SK-N-MC (cell line): ENCODE results near the gene ATXN1.
A peak's percentile ranks its signal among the peaks of the same experiment; 100 is the strongest.

Experiments
- DNase-seq: peaks from one replicate; pipeline ENCODE4 v3.0.0-alpha.2; 2011; ENCODE audit warnings: low read depth, low spot score
- H3K27ac ChIP-seq: fragments of 200-600 bp; sonication (generic); 2 replicates; pipeline ENCODE4 v1.5.1; 2016; ENCODE audit warnings: mixed run types
- H3K36me3 ChIP-seq: fragments of 200-600 bp; sonication (generic); 2 replicates; pipeline ENCODE4 v1.6.1; 2017; ENCODE audit warnings: antibody characterized with exemption, low read length, mixed read lengths; ENCODE audit not compliant: insufficient read depth
- H3K4me3 ChIP-seq: fragments of 200-600 bp; sonication (generic); 2 replicates; pipeline ENCODE4 v1.5.1; 2016
- H3K9ac ChIP-seq: fragments of 200-600 bp; sonication (generic); 2 replicates; pipeline ENCODE4 v1.8.0; 2017; ENCODE audit warnings: mixed run types, mixed read lengths; ENCODE audit not compliant: insufficient read length
- H3K9me3 ChIP-seq: fragments of 200-600 bp; sonication (generic); 2 replicates; pipeline ENCODE4 v1.6.1; 2017; ENCODE audit warnings: low read depth, mild to moderate bottlenecking, antibody characterized with exemption, low read length, moderate library complexity, mixed read lengths
- EZH2 ChIP-seq: fragments of 200-600 bp; sonication (generic); IDR thresholded peaks from one replicate; pipeline ENCODE4 v1.6.1; 2017; ENCODE audit warnings: antibody characterized with exemption
- FOXP2 ChIP-seq: optimal IDR thresholded peaks from 2 replicates; pipeline ENCODE3; 2011; ENCODE audit warnings: mild to moderate bottlenecking, moderate library complexity; ENCODE audit not compliant: insufficient read depth; ENCODE audit errors: extremely low read length, control extremely low read depth
- POLR2AphosphoS5 ChIP-seq: IDR thresholded peaks from 2 replicates; pipeline ENCODE4 v1.6.1; 2012; ENCODE audit warnings: mild to moderate bottlenecking, low read depth, low read length, borderline replicate concordance

The ATXN1 gene

DNA sequence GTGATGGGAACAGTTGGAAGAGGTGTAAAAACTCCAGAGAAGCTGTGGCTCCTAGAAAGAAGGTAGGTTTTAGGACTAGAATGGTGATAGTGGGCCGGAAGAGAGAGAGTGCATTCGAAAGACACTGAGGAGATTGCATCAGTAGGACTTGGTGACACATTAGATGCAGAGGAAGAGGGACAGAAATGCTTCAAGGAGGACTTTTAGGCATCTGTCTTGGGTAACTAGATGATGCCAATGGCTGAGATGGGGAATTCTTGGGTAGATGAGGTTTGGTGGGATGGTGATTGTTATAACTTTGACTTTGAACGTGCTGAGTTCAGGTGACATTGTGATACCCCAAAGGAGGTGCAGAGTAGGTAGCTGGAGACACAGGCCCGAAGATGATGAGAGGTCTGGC lies 326.4 kb downstream of the ATXN1 start:
- Histone ChIP-seq H3K27ac (no peak overlapping the region), H3K9ac (no peak overlapping the region), H3K9me3 (no peaks in the 10 kb centered on the region), H3K4me3 (no peak overlapping the region), H3K36me3 (no peaks in the 10 kb centered on the region)
- no peak for DNase-seq
- TF ChIP-seq FOXP2, result no peak
- TF ChIP-seq POLR2AphosphoS5, result no peak
- TF ChIP-seq EZH2, result no peak

- no peak for DNase-seq
- H3K4me3 ChIP-seq, result no peak overlapping the region
- no peaks in the 10 kb centered on the region for H3K36me3 ChIP-seq
- H3K27ac ChIP-seq, result no peak overlapping the region
- TF ChIP-seq EZH2, result no peak
- no peak overlapping the region for H3K9ac ChIP-seq
- no peaks in the 10 kb centered on the region for H3K9me3 ChIP-seq
These were observed 327.8 kb downstream of the ATXN1 start for GRCh38 chr6:16433338-16433890.

- peak; percentile 86 for DNase-seq
- H3K9me3 ChIP-seq, result no peaks in the 10 kb centered on the region
- H3K4me3 ChIP-seq, result peak overlapping the region; percentile 62
- peak overlapping the region; percentile 58; the same call in 1 of the 2 replicates for H3K27ac ChIP-seq
- H3K36me3 ChIP-seq, result no peaks in the 10 kb centered on the region
- H3K9ac ChIP-seq, result no peak overlapping the region
- TF ChIP-seq EZH2, result no peak
- peak; percentile 55; the same call in 1 of the 2 replicates for TF ChIP-seq POLR2AphosphoS5
These were observed 328.9 kb downstream of the ATXN1 start for GRCh38 chr6:16432075-16433032.

- TF ChIP-seq POLR2AphosphoS5 (no peak), EZH2 (no peak), FOXP2 (no peak)
- Histone ChIP-seq H3K36me3 (no peaks in the 10 kb centered on the region), H3K27ac (no peak overlapping the region), H3K9me3 (no peaks in the 10 kb centered on the region), H3K9ac (no peak overlapping the region), H3K4me3 (peak overlapping the region; percentile 62)
- DNase-seq, result no peak
These were observed 330.2 kb downstream of the ATXN1 start for GRCh38 chr6:16431106-16431505.

GRCh38 chr6:16430391-16431089 lies 330.7 kb downstream of the ATXN1 start:
- TF ChIP-seq FOXP2, result no peak
- no peak for TF ChIP-seq POLR2AphosphoS5
- TF ChIP-seq EZH2, result no peak
- Histone ChIP-seq H3K27ac (no peak overlapping the region), H3K4me3 (peak overlapping the region; percentile 62), H3K36me3 (no peaks in the 10 kb centered on the region), H3K9ac (no peak overlapping the region), H3K9me3 (no peaks in the 10 kb centered on the region)
- no peak for DNase-seq

DNA sequence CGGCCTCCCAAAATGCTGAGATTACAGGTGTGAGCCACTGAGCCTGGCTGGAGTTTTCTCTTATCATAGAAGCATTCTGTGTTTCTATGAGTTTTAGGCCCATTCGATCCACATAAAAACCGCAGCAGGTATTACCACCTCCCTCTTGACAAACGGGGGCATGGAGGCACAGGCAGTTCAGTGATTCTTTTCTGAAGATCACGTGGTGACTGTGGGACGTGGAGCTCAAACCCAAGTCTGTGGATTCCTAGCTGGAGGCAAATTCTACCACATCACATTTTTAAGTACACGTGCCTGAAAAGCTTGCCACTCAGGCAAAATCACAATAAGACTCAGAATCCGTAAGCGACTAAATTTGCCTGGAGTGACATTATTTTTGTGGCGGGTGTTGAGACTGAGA lies 331.6 kb downstream of the ATXN1 start:
- Histone ChIP-seq H3K9ac (no peak overlapping the region), H3K9me3 (no peaks in the 10 kb centered on the region), H3K36me3 (no peaks in the 10 kb centered on the region), H3K27ac (no peak overlapping the region), H3K4me3 (no peak overlapping the region)
- no peak for DNase-seq
- no peak for TF ChIP-seq FOXP2
- TF ChIP-seq POLR2AphosphoS5, result no peak
- TF ChIP-seq EZH2, result no peak

DNA sequence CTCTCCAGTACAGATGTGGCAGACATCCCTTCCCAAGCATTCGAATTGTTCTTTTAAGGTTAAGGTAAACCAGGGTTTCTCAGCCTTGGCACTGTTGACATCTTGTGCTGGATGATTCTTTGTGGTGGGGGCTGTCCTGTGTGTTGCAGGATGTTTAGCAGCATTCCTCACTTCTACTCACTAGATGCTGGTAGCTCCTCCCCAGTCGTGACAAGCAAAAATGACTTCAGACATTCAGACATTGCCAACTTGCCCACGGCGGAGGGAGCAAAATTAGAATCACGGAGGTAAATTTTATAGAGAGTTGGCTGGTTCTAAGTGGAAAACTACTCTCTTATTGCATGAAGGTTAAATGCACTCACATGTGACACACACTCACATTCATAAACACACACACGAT lies 334.1 kb downstream of the ATXN1 start:
- DNase-seq, result no peak
- Histone ChIP-seq H3K36me3 (no peaks in the 10 kb centered on the region), H3K9me3 (no peaks in the 10 kb centered on the region), H3K9ac (no peak overlapping the region), H3K27ac (no peak overlapping the region), H3K4me3 (no peak overlapping the region)
- no peak for TF ChIP-seq POLR2AphosphoS5
- no peak for TF ChIP-seq FOXP2
- no peak for TF ChIP-seq EZH2

- Histone ChIP-seq H3K9me3 (no peaks in the 10 kb centered on the region), H3K36me3 (no peaks in the 10 kb centered on the region), H3K4me3 (no peak overlapping the region), H3K27ac (no peak overlapping the region), H3K9ac (no peak overlapping the region)
- DNase-seq, result no peak
- TF ChIP-seq FOXP2, result no peak
- TF ChIP-seq EZH2, result no peak
- no peak for TF ChIP-seq POLR2AphosphoS5
These were observed 335.2 kb downstream of the ATXN1 start for GRCh38 chr6:16425881-16426615.
